GM19397 (cell line): ENCODE data around the gene PIGR.

Experiments
- ATAC-seq: cut with Tn5 transposase; IDR thresholded peaks from one replicate; pipeline ENCODE4 v1.9.1; 2021; ENCODE audit warnings: mild to moderate bottlenecking, moderate library complexity; ENCODE audit not compliant: unreplicated experiment

Gene PIGR

DNA sequence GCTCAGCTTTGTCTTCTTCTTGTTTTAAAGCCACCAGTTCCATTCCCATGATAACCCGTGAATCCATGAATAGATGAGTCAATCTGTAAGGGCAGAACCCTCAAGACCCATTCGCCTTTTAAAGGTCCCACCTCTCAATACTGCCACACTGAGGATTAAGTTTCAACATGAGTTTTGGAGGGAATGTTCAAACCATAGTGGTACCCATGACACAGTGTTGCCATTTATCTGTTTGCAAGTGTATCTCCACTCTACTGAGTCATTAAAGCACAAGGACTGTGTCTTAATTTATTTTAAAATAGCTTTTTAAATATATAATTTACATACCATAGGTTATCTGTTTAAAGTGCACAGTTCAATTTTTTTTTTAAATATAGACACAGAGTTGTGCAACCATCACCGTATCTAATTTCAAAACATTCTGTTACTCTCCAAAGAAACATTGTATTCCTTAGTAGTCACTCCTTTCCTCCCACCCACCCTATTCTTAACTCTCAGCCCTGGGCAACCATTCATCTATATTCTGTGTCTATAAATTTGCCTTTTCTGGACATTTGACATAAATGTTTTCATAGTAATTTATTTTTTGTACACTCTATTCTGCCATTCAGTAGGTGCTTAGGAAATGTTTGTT, 53.8 kb downstream of the PIGR start:
- no peak for ATAC-seq

- no peak for ATAC-seq
Observed at GRCh38 chr1:206891412-206891811, 54.9 kb downstream of the PIGR start.

DNA sequence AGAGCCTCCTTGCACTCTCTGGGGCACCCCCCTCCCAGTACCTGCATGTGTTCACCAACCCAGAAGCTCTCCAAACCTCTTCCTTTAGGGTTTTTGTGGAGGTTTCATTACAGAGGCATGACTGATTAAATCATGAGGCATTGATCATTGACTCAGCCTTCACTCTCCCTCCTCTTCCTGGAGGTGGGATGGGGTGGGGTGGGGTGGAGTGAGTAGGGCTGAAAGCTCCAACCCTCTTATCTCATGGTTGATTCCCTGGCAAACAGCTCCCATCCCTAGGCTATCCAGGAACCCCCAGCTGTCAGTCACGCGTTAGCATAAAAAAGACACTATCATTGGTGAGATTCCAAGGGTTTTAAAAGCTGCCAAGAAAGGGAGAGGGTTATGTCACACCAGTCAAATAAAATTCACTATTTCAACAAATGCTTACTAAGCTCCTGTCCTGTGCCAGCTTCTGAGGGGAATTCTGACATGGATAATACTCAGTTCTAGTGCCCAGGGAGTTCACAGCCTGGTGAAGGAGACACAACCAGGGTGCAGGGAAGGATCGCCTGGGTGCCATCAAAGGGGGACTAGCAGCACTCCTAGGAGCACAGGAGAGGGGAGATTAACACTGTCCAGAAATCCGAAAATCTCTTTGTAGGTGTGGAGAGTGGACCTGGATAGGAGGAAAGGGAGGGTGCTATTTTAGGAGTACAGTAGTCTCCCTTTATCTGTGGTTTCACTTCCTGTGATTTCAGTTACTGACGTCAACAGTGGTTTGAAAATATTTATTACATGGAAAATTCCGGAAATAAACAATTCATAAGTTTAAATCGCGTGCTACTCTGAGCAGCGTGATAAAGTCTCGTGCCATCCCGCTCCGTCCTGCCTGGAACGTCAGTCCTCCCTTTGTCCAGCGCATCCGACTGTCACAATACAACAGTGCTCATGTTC, 55.9 kb downstream of the PIGR start:
- ATAC-seq = no peak

DNA sequence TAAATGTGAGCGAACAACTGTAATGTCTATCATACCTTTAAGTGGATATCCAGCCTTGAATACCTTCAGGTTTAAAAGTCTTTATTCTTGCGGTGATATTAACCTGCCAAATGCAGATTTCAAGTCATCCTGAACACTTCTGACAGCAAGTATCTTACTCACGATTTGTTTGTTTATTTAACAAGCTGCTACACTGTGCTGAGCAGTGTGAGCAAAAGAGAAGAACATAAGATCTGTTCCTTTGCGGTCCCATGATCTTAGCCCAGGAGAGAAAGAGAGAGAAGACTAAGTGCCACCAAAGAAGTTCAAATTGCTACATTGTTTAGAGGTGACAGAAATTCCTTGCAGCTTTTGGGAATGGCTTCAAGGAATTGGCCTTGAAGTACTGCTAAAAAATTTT, 58.6 kb downstream of the PIGR start:
- ATAC-seq = no peak

GRCh38 chr1:206886831-206887230, 59.4 kb downstream of the PIGR start:
- ATAC-seq = no peak

GRCh38 chr1:206885341-206886060, 60.8 kb downstream of the PIGR start:
- ATAC-seq = no peak

GRCh38 chr1:206883876-206884275, 62.4 kb downstream of the PIGR start:
- no peak for ATAC-seq

DNA sequence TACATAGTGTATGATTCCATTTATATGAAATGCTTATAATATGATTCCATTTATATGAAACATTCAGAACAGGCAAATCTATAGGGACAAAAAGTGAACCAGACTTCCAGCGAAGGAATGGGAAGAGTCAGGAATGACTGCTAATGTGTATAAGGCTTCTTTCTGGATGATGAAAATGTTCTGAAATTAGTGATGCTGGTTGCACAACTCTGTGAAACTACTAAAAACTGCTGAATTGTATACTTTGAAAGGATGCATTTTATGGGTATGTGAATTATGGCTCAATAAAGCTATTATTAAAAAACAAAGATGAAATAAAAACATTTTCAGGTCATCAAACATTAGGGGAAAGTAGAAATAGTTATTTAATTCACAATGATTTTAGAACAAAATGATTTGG, 63.1 kb downstream of the PIGR start:
- no peak for ATAC-seq

GRCh38 chr1:206882555-206882954, 63.7 kb downstream of the PIGR start:
- ATAC-seq = no peak

- no peak for ATAC-seq
Observed at GRCh38 chr1:206880314-206880713, 66.0 kb downstream of the PIGR start.
